ENCODE measurements around the gene TPPP2.

TPPP2 gene

GRCh38 chr14:21077672-21078071 is 47.7 kb downstream of the TPPP2 start:
- no peak for DNase-seq (ENCODE audit: low read depth in 2 of 2)

- DNase-seq (ENCODE audit: low read depth in 2 of 2), result no peak
Observed at GRCh38 chr14:21078287-21078686, 48.3 kb downstream of the TPPP2 start.

- no peak for DNase-seq (ENCODE audit: low read depth in 2 of 2)
Observed at GRCh38 chr14:21078726-21079125, 48.7 kb downstream of the TPPP2 start.

- no peak for DNase-seq (ENCODE audit: low read depth in 2 of 2)
Observed at GRCh38 chr14:21081521-21082142, 51.6 kb downstream of the TPPP2 start.
